IMR-90 (cell line): ENCODE data around the gene PIK3CA. TPM values are rescaled to one million over a fixed set of nuclear protein-coding genes. Genes with fewer than 3 reads are reported as not detected.

Experiments used
- ATAC-seq: fragments of 200-7000 bp; cut with Tn5 transposase; 2 replicates; pipeline ENCODE4 v1.9.1; 2020; ENCODE audit warnings: low read depth, mild to moderate bottlenecking, moderate library complexity
- BruUV-seq: library from RNA; stranded (reverse); fragments of 400-500 nt; replicated peaks from 2 replicates; lab custom pipeline; 2021; lab: Mats Ljungman, UMichigan
- CTCF ChIA-PET: fragments of 300-600 bp; formaldehyde crosslinking; extraction: SDS; loops from one replicate; lab custom pipeline; 2021; ENCODE audit warnings: antibody characterized with exemption; lab: Yijun Ruan, JAX
- POLR2A ChIA-PET: fragments of 300-600 bp; sonication (Branson Sonifier 250); formaldehyde crosslinking; loops from one replicate; lab custom pipeline; 2022; ENCODE audit warnings: antibody characterized with exemption; ENCODE audit not compliant: unreplicated experiment; lab: Charles Lee
- DNase-seq: peaks from one replicate; pipeline ENCODE4 v3.0.0; 2013
- H2AFZ ChIP-seq: replicated peaks from 2 replicates; pipeline ENCODE3; 2013; ENCODE audit warnings: low read length, mild to moderate bottlenecking; ENCODE audit not compliant: poor library complexity
- H2AK5ac ChIP-seq: 2 replicates; pipeline ENCODE4 v1.6.1; 2013; ENCODE audit warnings: low read depth, low read length, inconsistent platforms
- H2AK9ac ChIP-seq: replicated peaks from 2 replicates; pipeline ENCODE3; 2013; ENCODE audit warnings: mild to moderate bottlenecking, low read depth, low read length, moderate library complexity; ENCODE audit not compliant: poor library complexity
- H2BK120ac ChIP-seq: 2 replicates; pipeline ENCODE4 v1.6.1; 2013; ENCODE audit warnings: low read depth, low read length, inconsistent platforms
- H2BK15ac ChIP-seq: 3 replicates; pipeline ENCODE4 v1.6.1; 2013; ENCODE audit warnings: low read depth, low read length, inconsistent platforms
- H2BK20ac ChIP-seq: 2 replicates; pipeline ENCODE4 v1.6.1; 2013; ENCODE audit warnings: low read depth, mild to moderate bottlenecking, inconsistent platforms, low read length, moderate library complexity
- H2BK5ac ChIP-seq: 2 replicates; pipeline ENCODE4 v1.6.1; 2013; ENCODE audit warnings: mild to moderate bottlenecking, low read depth, low read length, inconsistent platforms; ENCODE audit not compliant: poor library complexity, severe bottlenecking
- H3K14ac ChIP-seq: replicated peaks from 2 replicates; pipeline ENCODE4 v1.6.1; 2013; ENCODE audit warnings: low read depth, low read length, inconsistent platforms
- H3K18ac ChIP-seq: 2 replicates; pipeline ENCODE4 v1.6.1; 2013; ENCODE audit warnings: low read depth, low read length, control low read depth
- H3K23ac ChIP-seq: 2 replicates; pipeline ENCODE4 v1.6.1; 2013; ENCODE audit warnings: low read depth, low read length, inconsistent platforms
- H3K27ac ChIP-seq: 2 replicates; pipeline ENCODE4 v1.5.1; 2013; ENCODE audit warnings: mild to moderate bottlenecking, control low read depth, low read length; ENCODE audit not compliant: insufficient read depth
- H3K27me3 ChIP-seq: 2 replicates; pipeline ENCODE4 v1.6.1; 2013; ENCODE audit warnings: low read length; ENCODE audit not compliant: control insufficient read depth, insufficient read depth
- H3K36me3 ChIP-seq: 2 replicates; pipeline ENCODE4 v1.6.1; 2013; ENCODE audit warnings: low read length, mixed read lengths; ENCODE audit not compliant: control insufficient read depth, insufficient read depth
- H3K4ac ChIP-seq: 2 replicates; pipeline ENCODE4 v1.6.1; 2013; ENCODE audit warnings: low read depth, low read length, inconsistent platforms
- H3K4me1 ChIP-seq: 2 replicates; pipeline ENCODE4 v1.6.1; 2013; ENCODE audit warnings: low read length, mixed read lengths; ENCODE audit not compliant: control insufficient read depth, insufficient read depth
- H3K4me2 ChIP-seq: 2 replicates; pipeline ENCODE4 v1.6.1; 2013; ENCODE audit warnings: low read depth, mild to moderate bottlenecking, control low read depth, low read length, moderate library complexity
- H3K4me3 ChIP-seq: 2 replicates; pipeline ENCODE4 v1.5.1; 2013; ENCODE audit warnings: low read depth, mild to moderate bottlenecking, control low read depth, low read length, moderate library complexity; ENCODE audit not compliant: insufficient read depth
- H3K56ac ChIP-seq: 2 replicates; pipeline ENCODE4 v1.6.1; 2013; ENCODE audit warnings: low read length, inconsistent platforms; ENCODE audit not compliant: insufficient read depth; ENCODE audit errors: extremely low read depth
- H3K79me1 ChIP-seq, 2 experiments: 2 replicates each; pipeline ENCODE4 v1.6.1; 2013; ENCODE audit warnings: low read length in 2 of 2, inconsistent platforms in 1 of 2, low read depth in 1 of 2
- H3K9ac ChIP-seq: 2 replicates; pipeline ENCODE4 v1.6.1; 2013; ENCODE audit warnings: low read depth, low read length, control low read depth
- H3K9me1 ChIP-seq: 2 replicates; pipeline ENCODE4 v1.6.1; 2013; ENCODE audit warnings: low read length, inconsistent platforms; ENCODE audit not compliant: insufficient read depth
- H3K9me3 ChIP-seq: 2 replicates; pipeline ENCODE4 v1.6.1; 2013; ENCODE audit warnings: low read length; ENCODE audit not compliant: control insufficient read depth, insufficient read depth
- H4K20me1 ChIP-seq: 2 replicates; pipeline ENCODE4 v1.6.1; 2013; ENCODE audit warnings: low read length, inconsistent platforms; ENCODE audit not compliant: insufficient read depth
- H4K5ac ChIP-seq: 2 replicates; pipeline ENCODE4 v1.6.1; 2013; ENCODE audit warnings: mild to moderate bottlenecking, low read depth, low read length, control low read depth
- H4K8ac ChIP-seq, 2 experiments: 2 replicates each; pipeline ENCODE4 v1.6.1; 2013; ENCODE audit warnings: low read depth in 2 of 2, low read length in 2 of 2, control low read depth in 1 of 2, inconsistent platforms in 1 of 2
- H4K91ac ChIP-seq: 2 replicates; pipeline ENCODE4 v1.6.1; 2013; ENCODE audit warnings: low read depth, low read length, inconsistent platforms; ENCODE audit not compliant: insufficient read depth
- FOS ChIP-seq: fragments of 150-350 bp; IDR thresholded peaks from 2 replicates; pipeline ENCODE4 v1.6.1; 2016; ENCODE audit warnings: low read depth, low read length
- MAZ ChIP-seq: IDR thresholded peaks from 2 replicates; pipeline ENCODE4 v1.6.1; 2012; ENCODE audit warnings: low read depth, mild to moderate bottlenecking, low read length, improper control_type of control experiment, moderate library complexity, borderline replicate concordance
- RCOR1 ChIP-seq: IDR thresholded peaks from 2 replicates; pipeline ENCODE4 v1.6.1; 2012; ENCODE audit warnings: mild to moderate bottlenecking, low read length, improper control_type of control experiment; ENCODE audit not compliant: insufficient replicate concordance
- RFX5 ChIP-seq: IDR thresholded peaks from 2 replicates; pipeline ENCODE4 v1.8.0; 2012; ENCODE audit warnings: low read depth, mild to moderate bottlenecking, low read length, moderate library complexity
- WGBS, 2 experiments: methylation state at CpG; one replicate each; pipeline versions ENCODE4 v1.1.5 to v1.1.7; 2013; ENCODE audit warnings: missing lambda C conversion rate in 2 of 2; ENCODE audit not compliant: insufficient read length in 1 of 2; ENCODE audit errors: extremely low coverage in 2 of 2; 5-methylcytosine and 5-hydroxymethylcytosine counted together
- dilution Hi-C: fragments of 300-500 bp; cut with HindIII; formaldehyde crosslinking; loops from one replicate; pipeline ENCODE4 v1.14.3; 2018; ENCODE audit warnings: low sequenced_read_pairs; ENCODE audit not compliant: unreplicated experiment
- in situ Hi-C: fragments of 300-500 bp; cut with MboI; formaldehyde crosslinking; loops from 3 replicates; pipeline ENCODE4 v1.14.3; 2019; ENCODE audit warnings: low sequenced_read_pairs, inconsistent platforms, mixed read lengths
- intact Hi-C: fragments of 100-400 bp; cut with micrococcal nuclease; formaldehyde crosslinking; loops from 2 replicates; pipeline ENCODE4 v1.10.0; 2022
- polyA plus RNA-seq, 3 experiments: library from polyadenylated mRNA; depleted of rRNA; stranded (reverse); fragments of >200 nt; gene quantifications; 2 replicates each; pipeline ENCODE4 v1.2.3, GENCODE V29; 2012; ENCODE audit warnings: low replicate concordance in 1 of 3
- total RNA-seq: library from RNA; depleted of rRNA; stranded (reverse); fragments of >200 nt; gene quantifications from 2 replicates; pipeline ENCODE4 v1.2.3, GENCODE V29; 2012

PIK3CA gene
- total and polyA plus RNA-seq, 2 of the 4 experiments (the other 2 are of a cell fraction): 5.7 to 22.4 TPM

- in situ Hi-C loops: no loop called here
- WGBS, 2 experiments: 29% methylated on average over 1 of the region's 3 CpGs; no CpG with 5 or more reads in 1 of the 2 experiments
- no peak overlapping the region for H2AK9ac ChIP-seq
- H2BK20ac ChIP-seq: no peak overlapping the region
- no peak overlapping the region for H4K5ac ChIP-seq
- H3K9ac ChIP-seq: no peak overlapping the region
- H3K27ac ChIP-seq: no peak overlapping the region
- no peak overlapping the region for H3K14ac ChIP-seq
- H2BK15ac ChIP-seq: no peak overlapping the region
- ATAC-seq (peak; percentile 46), DNase-seq (peak; percentile 5)
- intact Hi-C loops: no loop called here
- ChIA-PET POLR2A (no interaction called here), CTCF (no interaction called here)
- H3K27me3 ChIP-seq: no peaks in the 10 kb centered on the region
- dilution Hi-C loops: no loop called here
- no peak overlapping the region for H4K8ac ChIP-seq
- no peak overlapping the region for H3K4ac ChIP-seq
- H3K79me1 ChIP-seq: peaks cover 18 to 24% of the 10 kb centered on the region in 2 experiments
- H3K9me3 ChIP-seq: no peaks in the 10 kb centered on the region
- H3K4me1 ChIP-seq: peaks cover 2% of the 10 kb centered on the region
- peaks cover 9% of the 10 kb centered on the region; the same call in 1 of the 2 replicates for H4K20me1 ChIP-seq
- H3K56ac ChIP-seq: no peak overlapping the region
- no peak overlapping the region for H2AFZ ChIP-seq
- peak overlapping the region; percentile 78; the same call in 1 of the 2 replicates for H3K18ac ChIP-seq
- H3K9me1 ChIP-seq: peaks cover 3% of the 10 kb centered on the region
- no peak overlapping the region for H2BK120ac ChIP-seq
- no peaks in the 10 kb centered on the region for H3K36me3 ChIP-seq
- H4K91ac ChIP-seq: no peak overlapping the region
- BruUV-seq: no TSS peak
- H3K4me3 ChIP-seq: no peak overlapping the region
- H3K23ac ChIP-seq: no peak overlapping the region
- peak overlapping the region; percentile 74; the same call in 1 of the 2 replicates for H3K4me2 ChIP-seq
- no peak for TF ChIP-seq RCOR1
- no peak for TF ChIP-seq MAZ
- TF ChIP-seq FOS: no peak
- no peak for TF ChIP-seq RFX5
- H2AK5ac ChIP-seq: no peak overlapping the region
- H2BK5ac ChIP-seq: no peak overlapping the region
These were observed 27.2 kb downstream of the PIK3CA start for GRCh38 chr3:179175358-179175757.
